Sigmoid colon (tissue), 7 donors: ENCODE results near the gene VWA2. TPM values are rescaled to one million over a fixed set of nuclear protein-coding genes. Genes with fewer than 3 reads are reported as not detected.

Source experiments
- DNase-seq: peaks from one replicate; pipeline ENCODE4 v3.0.0-alpha.2; 2019
- H3K27ac ChIP-seq, 4 donors: fragments of 200-600 bp; sonication (generic); one replicate each; pipeline ENCODE4 v1.5.1; 2016 to 2019; ENCODE audit warnings: mild to moderate bottlenecking in 1 of 4
- H3K27me3 ChIP-seq, 3 donors: fragments of 200-600 bp; sonication (generic); one replicate each; pipeline ENCODE4 v1.5.1; 2019; ENCODE audit warnings: mild to moderate bottlenecking in 1 of 3
- H3K36me3 ChIP-seq, 4 donors: fragments of 200-600 bp; sonication (generic); one replicate each; pipeline ENCODE4 v1.5.1; 2016 to 2019
- H3K4me1 ChIP-seq, 4 donors: fragments of 200-600 bp; sonication (generic); one replicate each; pipeline ENCODE4 v1.5.1; 2017 to 2019
- H3K4me3 ChIP-seq, 4 donors: fragments of 200-600 bp; sonication (generic); one replicate each; pipeline ENCODE4 v1.5.1; 2017 to 2019; ENCODE audit warnings: mild to moderate bottlenecking in 2 of 4, moderate library complexity in 1 of 4
- H3K9me3 ChIP-seq, 4 donors: fragments of 200-600 bp in 3 of 4; sonication (generic) in 3 of 4; one replicate each; pipeline versions ENCODE4 v1.5.1 to v1.6.1; 2013 to 2019
- EP300 ChIP-seq, 4 donors: sonication (generic); formaldehyde crosslinking; IDR thresholded peaks; one replicate each; pipeline ENCODE4 v1.6.1; 2017; ENCODE audit warnings: antibody characterized with exemption in 4 of 4
- POLR2A ChIP-seq, 2 donors: fragments of 450-650 bp; IDR thresholded peaks; one replicate each; pipeline ENCODE4 v1.6.1; 2016; ENCODE audit warnings: antibody characterized with exemption in 2 of 2, mild to moderate bottlenecking in 2 of 2, moderate library complexity in 2 of 2
- POLR2AphosphoS5 ChIP-seq, 4 donors: sonication (generic); formaldehyde crosslinking; IDR thresholded peaks; one replicate each; pipeline ENCODE4 v1.6.1; 2017; ENCODE audit warnings: antibody characterized with exemption in 4 of 4
- WGBS, 2 donors: extraction: QIAGEN DNeasy Blood & Tissue Kit; methylation state at CpG; one replicate each; pipeline ENCODE4 v1.1.7; 2013; 5-methylcytosine and 5-hydroxymethylcytosine counted together
- intact Hi-C: fragments of 100-400 bp; cut with DNase I; formaldehyde crosslinking; loops from one replicate; pipeline ENCODE4 v1.15.1; 2023
- polyA plus RNA-seq, 3 donors: library from polyadenylated mRNA; stranded (reverse); fragments of 200-250 nt; gene quantifications; one replicate each; pipeline ENCODE4 v1.2.3, GENCODE V29; 2013
- total RNA-seq, 4 donors: library from RNA; depleted of rRNA; stranded (reverse); fragments of >200 nt; gene quantifications; one replicate each; pipeline ENCODE4 v1.1.0, GENCODE V29; 2016
- TF ChIP-seq, protein P1 (sequence below), 4 experiments: fragments of 450-650 bp in 3 of 4; fragments of 200-600 bp in 1 of 4; IDR thresholded peaks; one replicate each; pipeline ENCODE4 v1.5.1; 2016 to 2019; ENCODE audit warnings: antibody characterized with exemption in 4 of 4, mild to moderate bottlenecking in 3 of 4, moderate library complexity in 2 of 4
- donor health status: healthy with polysubstance abuse.
- donor health status: Bipolar disorder and iron deficiency.
- donor health status: healthy.

VWA2 gene
- total and polyA plus RNA-seq, 7 donors: 0.23 to 1.3 (median 0.46) TPM; not detected in 3

- H3K4me1 ChIP-seq: peaks cover 0 to 17% (median 11%) of the 10 kb centered on the region in 4 donors
- 1 to 2% methylated on average over 14 of the region's 14 CpGs for WGBS, 2 donors
- H3K9me3 ChIP-seq: no peaks in the 10 kb centered on the region
- peak overlapping the region in 3 of 4 donors; percentile 20 to 35 (median 34) for H3K4me3 ChIP-seq
- no peaks in the 10 kb centered on the region for H3K27me3 ChIP-seq
- peak overlapping the region; percentile 8 to 50 (median 30) for H3K27ac ChIP-seq
- intact Hi-C loops: loop anchor here (1.0 to 5.0 kb wide), 6 partner anchors 101 to 823 kb away; partner anchors contain the start of gene AFAP1L2
- H3K36me3 ChIP-seq: peaks cover 0 to 15% (median 2%) of the 10 kb centered on the region in 4 donors
- no peak for TF ChIP-seq EP300 (IDR thresholded peaks at IDR 0.05)
- TF ChIP-seq, protein P1, sequence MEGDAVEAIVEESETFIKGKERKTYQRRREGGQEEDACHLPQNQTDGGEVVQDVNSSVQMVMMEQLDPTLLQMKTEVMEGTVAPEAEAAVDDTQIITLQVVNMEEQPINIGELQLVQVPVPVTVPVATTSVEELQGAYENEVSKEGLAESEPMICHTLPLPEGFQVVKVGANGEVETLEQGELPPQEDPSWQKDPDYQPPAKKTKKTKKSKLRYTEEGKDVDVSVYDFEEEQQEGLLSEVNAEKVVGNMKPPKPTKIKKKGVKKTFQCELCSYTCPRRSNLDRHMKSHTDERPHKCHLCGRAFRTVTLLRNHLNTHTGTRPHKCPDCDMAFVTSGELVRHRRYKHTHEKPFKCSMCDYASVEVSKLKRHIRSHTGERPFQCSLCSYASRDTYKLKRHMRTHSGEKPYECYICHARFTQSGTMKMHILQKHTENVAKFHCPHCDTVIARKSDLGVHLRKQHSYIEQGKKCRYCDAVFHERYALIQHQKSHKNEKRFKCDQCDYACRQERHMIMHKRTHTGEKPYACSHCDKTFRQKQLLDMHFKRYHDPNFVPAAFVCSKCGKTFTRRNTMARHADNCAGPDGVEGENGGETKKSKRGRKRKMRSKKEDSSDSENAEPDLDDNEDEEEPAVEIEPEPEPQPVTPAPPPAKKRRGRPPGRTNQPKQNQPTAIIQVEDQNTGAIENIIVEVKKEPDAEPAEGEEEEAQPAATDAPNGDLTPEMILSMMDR (IDR thresholded peaks at IDR 0.05): peak; percentile 53 to 76 (median 72)
- TF ChIP-seq POLR2AphosphoS5 (IDR thresholded peaks at IDR 0.05): peak in 2 of 4 donors; percentile 9 to 34
- peak; percentile 90 for DNase-seq
Observed at GRCh38 chr10:114304017-114304570, 65.0 kb downstream of the VWA2 start.

- Histone ChIP-seq H3K9me3 (no peaks in the 10 kb centered on the region), H3K27ac (peak overlapping the region; percentile 8 to 50 (median 30)), H3K27me3 (no peaks in the 10 kb centered on the region), H3K36me3 (peaks cover 0 to 8% (median 2%) of the 10 kb centered on the region in 4 donors), H3K4me1 (peaks cover 0 to 17% (median 11%) of the 10 kb centered on the region in 4 donors), H3K4me3 (peak overlapping the region in 3 of 4 donors; percentile 20 to 35 (median 34))
- TF ChIP-seq POLR2AphosphoS5 (IDR thresholded peaks at IDR 0.05) (no peak), POLR2A (IDR thresholded peaks at IDR 0.05) (no peak), EP300 (IDR thresholded peaks at IDR 0.05) (no peak)
- TF ChIP-seq, protein P1 (IDR thresholded peaks at IDR 0.05): peak in 3 of 4 experiments; percentile 20 to 34 (median 22)
- intact Hi-C loops: loop anchor here (1.0 to 5.0 kb wide), 6 partner anchors 100 to 823 kb away; partner anchors contain the start of gene AFAP1L2
- DNase-seq: peak; percentile 67
- 11 to 13% methylated on average over 41 of the region's 41 CpGs for WGBS, 2 donors
Observed at GRCh38 chr10:114304571-114305421, 65.7 kb downstream of the VWA2 start.

GRCh38 chr10:114305521-114305925, 66.5 kb downstream of the VWA2 start:
- H3K27ac ChIP-seq: no peak overlapping the region
- H3K9me3 ChIP-seq: no peaks in the 10 kb centered on the region
- H3K4me1 ChIP-seq: peaks cover 0 to 17% (median 11%) of the 10 kb centered on the region in 4 donors
- H3K36me3 ChIP-seq: peaks cover 0 to 8% (median 0%) of the 10 kb centered on the region in 4 donors
- TF ChIP-seq POLR2A (IDR thresholded peaks at IDR 0.05): no peak
- H3K27me3 ChIP-seq: no peaks in the 10 kb centered on the region
- intact Hi-C loops: loop anchor here (2.0 kb wide), 2 partner anchors 99 to 131 kb away; partner anchors contain the start of gene AFAP1L2
- no peak overlapping the region for H3K4me3 ChIP-seq
- 95 to 97% methylated on average over 18 of the region's 18 CpGs for WGBS, 2 donors
- peak; percentile 64 for DNase-seq

DNA sequence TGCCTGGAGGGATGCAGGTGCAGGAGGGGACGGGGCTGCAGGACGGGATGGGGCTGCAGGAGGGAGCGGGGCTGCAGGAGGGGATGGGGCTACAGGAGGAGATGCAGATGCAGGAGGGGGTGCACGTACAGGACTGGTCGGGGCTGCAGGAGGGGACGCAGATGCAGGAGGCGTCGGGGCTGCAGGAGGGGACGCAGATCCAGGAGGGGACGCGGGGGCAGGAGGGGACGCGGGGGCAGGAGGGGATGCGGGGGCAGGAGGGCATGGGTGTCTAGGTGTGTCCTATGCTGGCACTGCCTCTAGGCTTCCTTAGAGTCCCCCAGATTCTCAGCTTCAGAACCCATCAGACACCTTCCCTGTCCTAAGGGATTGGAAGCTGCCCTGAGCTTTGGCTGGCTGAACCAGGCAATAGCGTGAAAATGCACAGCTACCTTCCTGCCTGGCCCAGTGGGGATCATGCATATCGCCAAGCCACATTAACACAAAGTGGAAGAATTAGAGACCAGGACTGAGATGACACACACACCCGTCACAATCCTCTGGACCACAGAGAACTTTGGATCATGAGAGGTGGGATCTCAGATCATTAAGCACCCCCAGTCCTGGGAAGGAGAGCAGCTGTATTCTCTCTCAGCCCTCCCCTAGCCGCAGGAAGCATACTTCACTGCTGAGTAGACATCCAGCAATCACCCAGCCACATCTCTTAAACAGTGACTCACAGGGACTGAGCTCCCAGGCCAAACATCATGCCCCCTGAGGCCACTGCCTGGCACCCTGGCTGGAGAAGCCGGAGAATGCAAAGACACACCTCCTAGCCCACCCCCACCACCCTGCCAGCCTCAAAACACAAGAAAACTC, 67.3 kb downstream of the VWA2 start:
- intact Hi-C loops: no loop called here
- peak; percentile 45 for DNase-seq

More for the DNA sequence above, 67.3 kb downstream of the VWA2 start:
- Histone ChIP-seq H3K4me3 (no peak overlapping the region), H3K36me3 (peaks cover 0 to 3% (median 0%) of the 10 kb centered on the region in 4 donors), H3K27ac (no peak overlapping the region), H3K4me1 (peaks cover 0 to 17% (median 11%) of the 10 kb centered on the region in 4 donors), H3K27me3 (no peaks in the 10 kb centered on the region), H3K9me3 (no peaks in the 10 kb centered on the region)
- no peak for TF ChIP-seq POLR2AphosphoS5 (IDR thresholded peaks at IDR 0.05)
- no peak for TF ChIP-seq POLR2A (IDR thresholded peaks at IDR 0.05)
- TF ChIP-seq, protein P1 (IDR thresholded peaks at IDR 0.05): no peak
- TF ChIP-seq EP300 (IDR thresholded peaks at IDR 0.05): no peak
- WGBS, 2 donors: 93 to 95% methylated on average over 18 of the region's 19 CpGs
